Measurements from ENCODE around the gene PLA2G2C. TPM values are rescaled to one million over a fixed set of nuclear protein-coding genes. Genes with fewer than 3 reads are reported as not detected.

PLA2G2C gene
- total and polyA plus RNA-seq, 2 donors (not counting 1 experiment from before 2014, with no cell fraction given) = 0.03 TPM; not detected in 1

DNA sequence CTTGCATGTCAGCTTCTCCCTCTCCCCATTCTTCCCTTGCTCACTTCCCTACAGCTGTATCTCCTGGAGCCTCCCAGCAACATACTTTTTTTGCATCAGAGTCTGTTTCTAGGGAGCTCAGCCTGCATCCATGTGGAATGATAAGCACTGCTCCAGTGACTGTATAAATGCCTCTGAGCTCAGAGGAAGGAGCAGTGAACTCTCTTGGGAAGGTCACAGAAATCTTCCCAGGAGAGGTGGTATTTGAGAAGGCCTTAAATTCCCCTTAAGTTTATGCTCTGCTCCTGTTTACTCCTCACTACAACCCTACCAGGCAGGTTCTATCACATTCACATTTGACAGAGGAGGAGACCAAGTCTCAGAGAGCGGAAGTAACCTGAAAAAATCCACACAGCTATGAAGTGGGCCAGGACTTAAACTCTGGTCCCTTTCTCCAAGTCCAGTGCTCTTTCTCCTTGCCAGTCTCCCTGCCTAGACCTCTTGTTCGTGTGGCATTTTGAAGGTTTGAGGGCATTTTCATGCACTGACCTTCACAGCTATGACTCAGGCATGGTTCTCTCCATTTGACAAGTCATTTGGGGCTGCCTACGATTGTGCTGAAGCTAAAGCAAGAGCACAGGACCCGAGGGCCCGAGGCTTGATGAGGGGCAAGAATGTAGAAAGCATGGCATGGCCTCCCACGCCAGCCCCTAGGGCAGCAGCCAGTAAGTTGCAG lies 6.0 kb downstream of the PLA2G2C start:
- DNase-seq (no peak), ATAC-seq (ENCODE audit: low read depth) (no peak)
- Histone ChIP-seq H3K36me3 (replicated peaks in 1 of 2; ENCODE audit: control extremely low read depth in 1 of 2, control insufficient read depth in 1 of 2, extremely low read depth in 1 of 2, insufficient read depth in 2 of 2, low read length in 1 of 2) (no peaks in the 10 kb centered on the region), H3K4me3 (ENCODE audit: control extremely low read depth in 1 of 5, extremely low read depth in 1 of 5, insufficient read depth in 1 of 5, low read depth in 2 of 5, low read length in 4 of 5) (no peak overlapping the region), H3K4me2 (replicated peaks; ENCODE audit: low read depth, low read length, poor library complexity, severe bottlenecking) (no peak overlapping the region), H3K27ac (ENCODE audit: low read length in 2 of 2) (no peak overlapping the region), H3K79me2 (ENCODE audit: control insufficient read depth, insufficient read depth, low read length) (no peaks in the 10 kb centered on the region), H3K9ac (ENCODE audit: low read length) (no peak overlapping the region), H3K27me3 (replicated peaks in 1 of 4; ENCODE audit: control extremely low read depth in 1 of 4, control insufficient read depth in 3 of 4, insufficient read depth in 4 of 4, low read length in 3 of 4) (peaks cover 0 to 13% (median 0%) of the 10 kb centered on the region in 4 experiments), H3K4me1 (ENCODE audit: control insufficient read depth in 2 of 2, insufficient read depth in 2 of 2, low read length in 2 of 2) (peaks cover 3 to 4% of the 10 kb centered on the region in 2 donors), H3K9me3 (ENCODE audit: control extremely low read depth in 1 of 3, control insufficient read depth in 2 of 3, insufficient read depth in 1 of 3, low read length in 2 of 3) (peaks cover 1 to 14% (median 7%) of the 10 kb centered on the region in 3 donors), H4K20me1 (ENCODE audit: control insufficient read depth, insufficient read depth, low read length, poor library complexity, severe bottlenecking) (no peaks in the 10 kb centered on the region), H2AFZ (ENCODE audit: insufficient read depth, low read depth, low read length, poor library complexity, severe bottlenecking) (no peak overlapping the region)
- H3K27ac Mint-ChIP-seq = no peak overlapping the region
- CTCF ChIA-PET = interaction anchor here (1.5 to 5.4 kb wide), 2 partner anchors 14 to 28 kb away, joined by 3 to 32 read pairs; no protein-coding TSS in a partner anchor
- H3K4me1 Mint-ChIP-seq = peaks cover 13% of the 10 kb centered on the region
- H3K4me3 Mint-ChIP-seq = no peak overlapping the region
- WGBS (ENCODE audit: insufficient coverage) = 85% methylated on average over 4 of the region's 6 CpGs
- peaks cover 2% of the 10 kb centered on the region for H3K9me3 Mint-ChIP-seq (ENCODE audit: insufficient read depth)
- H3K27me3 Mint-ChIP-seq = peaks cover 26% of the 10 kb centered on the region
- intact Hi-C loops (cut with micrococcal nuclease) = no loop called here
- no peak for TF ChIP-seq CTCF (IDR thresholded peaks at IDR 0.05)
- no peak for TF ChIP-seq EZH2 (IDR thresholded peaks at IDR 0.05; ENCODE audit: borderline replicate concordance, insufficient read depth, low read depth, low read length, poor library complexity, severe bottlenecking)
- POLR2A ChIA-PET = no interaction called here

All from B cell (primary cell).